DMS79 treated with DMSO at 0.1 percent for 48 hours (cell line): ENCODE data around the gene PYY.
"Not testable (repeated sequence)": the region's sequence is repeated elsewhere in the genome, so short reads cannot be mapped to it uniquely, and the experiment has no call there.

Source experiments
- DNase-seq: peaks from one replicate; lab custom pipeline; 2025; lab: John Stamatoyannopoulos, UW

PYY gene

DNA sequence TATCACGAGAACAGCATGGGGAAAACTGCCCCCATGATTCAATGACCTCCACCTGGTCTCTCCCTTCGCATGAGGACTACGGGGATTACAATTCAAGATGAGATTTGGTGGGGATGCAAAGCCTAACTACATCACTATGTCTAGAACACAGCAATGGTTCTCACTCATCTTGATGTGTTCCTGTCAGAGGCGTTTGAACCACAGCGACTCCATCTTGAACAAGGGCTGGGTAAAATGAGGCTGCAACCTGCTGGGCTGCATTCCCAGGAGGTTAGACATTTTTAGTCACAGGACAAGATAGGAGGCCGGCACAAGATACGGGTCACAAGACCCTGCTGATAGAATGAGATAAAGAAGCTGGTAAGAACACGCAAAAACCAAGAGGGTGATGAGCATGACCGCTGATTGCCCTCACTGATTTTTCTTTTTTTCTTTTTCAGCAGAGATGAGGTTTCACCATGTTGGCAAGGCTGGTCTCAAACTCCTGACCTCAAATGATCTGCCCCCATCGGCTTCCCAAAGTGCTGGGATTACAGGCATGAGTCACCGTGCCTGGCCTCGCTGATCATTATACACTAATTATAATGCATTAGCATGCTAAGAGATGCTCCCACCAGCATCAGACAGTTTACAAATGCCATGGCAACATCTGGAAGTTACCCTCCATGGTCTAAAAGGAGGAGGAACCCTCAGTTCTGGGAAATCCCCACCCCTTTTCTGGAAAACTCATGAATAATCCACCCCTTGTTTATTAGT is 8.5 kb downstream of the PYY start:
- DNase-seq: no peak

DNA sequence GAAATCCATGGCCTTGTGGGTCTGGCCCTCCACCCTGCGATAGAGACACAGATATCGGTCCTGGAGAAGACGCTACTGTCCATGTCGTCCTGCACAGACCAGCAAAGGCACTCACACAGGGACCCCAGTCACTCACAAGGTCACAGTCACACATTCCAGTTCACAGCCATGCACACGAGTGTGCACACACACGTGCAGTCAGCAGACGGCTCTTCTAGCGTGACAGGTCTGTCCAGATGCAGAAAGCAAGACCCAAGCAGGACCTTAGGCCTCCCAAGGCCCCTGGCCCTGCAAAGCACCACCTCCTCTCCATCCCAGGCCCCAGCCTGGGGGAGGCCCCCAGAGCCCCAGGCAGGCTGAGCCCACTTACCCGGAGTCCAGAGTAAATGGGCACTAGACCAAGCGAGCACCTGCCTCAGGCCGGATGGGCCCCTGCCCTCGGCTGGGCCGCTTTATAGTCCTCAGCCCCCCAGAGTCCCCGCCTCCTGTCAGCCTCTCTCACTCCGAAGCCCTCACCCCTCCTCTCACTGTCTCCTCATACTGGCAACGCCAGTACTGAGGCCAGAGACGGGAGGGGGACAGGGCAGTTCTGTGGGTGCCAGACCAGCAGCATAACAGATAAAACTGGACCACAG is 11.6 kb downstream of the PYY start, which contains the start of gene PPY:
Gene PPY (minus strand): TSS at position 426 of the 635 bp plus-strand sequence. CDS start 822 bp downstream, outside the sequence.
- no peak for DNase-seq

DNA sequence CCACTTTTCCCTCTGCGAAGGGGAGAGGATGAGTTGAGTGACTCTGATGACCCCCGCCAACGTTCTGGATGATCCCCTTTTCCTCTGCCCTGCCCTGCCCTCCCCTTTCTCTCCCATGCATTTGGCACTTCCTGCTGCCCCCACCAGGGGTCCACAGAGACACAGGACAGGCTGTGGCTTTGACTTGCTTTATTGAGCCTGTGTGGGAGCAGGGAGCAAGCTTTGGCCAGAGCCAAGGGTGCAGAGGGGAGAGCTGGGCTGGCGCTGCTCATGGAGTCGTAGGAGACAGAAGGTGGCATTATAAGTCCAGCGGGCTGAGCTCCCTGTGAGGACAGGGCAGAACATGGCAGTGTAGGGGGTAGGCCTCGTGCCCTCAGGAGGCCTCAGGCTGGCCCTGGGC is 13.1 kb downstream of the PYY start:
- no peak for DNase-seq

DNA sequence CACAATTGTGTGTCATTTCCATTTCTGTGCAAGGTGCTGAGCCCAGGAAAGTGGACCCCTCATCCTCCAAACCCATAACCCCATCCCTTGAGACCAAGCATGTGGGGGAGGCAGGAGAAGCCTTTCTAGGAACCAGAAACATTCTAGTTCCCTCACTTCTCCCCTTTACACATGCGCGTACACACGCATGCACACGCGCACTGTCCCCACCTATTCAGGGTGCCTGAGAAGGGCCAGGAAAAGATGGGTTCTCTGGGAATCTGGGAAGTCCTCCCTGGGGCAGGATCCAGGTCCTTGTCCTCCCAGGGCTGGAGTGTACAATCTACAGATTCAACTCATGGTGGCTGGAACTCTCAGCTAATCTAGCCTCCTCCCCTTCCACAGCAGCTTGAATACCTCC is 13.9 kb downstream of the PYY start:
- DNase-seq: no peak

DNA sequence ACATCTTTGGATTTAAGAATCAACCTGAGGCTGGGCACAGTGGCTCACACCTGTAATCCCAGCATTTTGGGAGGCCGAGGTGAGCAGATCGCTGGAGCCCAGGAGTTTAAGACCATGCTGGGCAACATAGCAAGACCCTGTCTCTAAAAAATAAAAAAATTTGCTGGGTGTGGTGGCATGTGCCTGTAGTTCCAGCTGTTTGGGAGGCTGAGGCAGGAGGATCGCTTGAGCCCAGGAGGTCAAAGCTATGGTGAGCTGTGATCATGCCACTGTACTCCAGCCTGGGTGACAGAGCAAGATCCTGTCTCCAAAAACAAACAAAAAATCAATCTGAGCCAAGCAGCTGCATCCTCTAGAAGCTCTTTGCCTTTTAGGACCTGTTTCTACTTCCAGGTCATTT is 14.3 kb downstream of the PYY start:
- DNase-seq: not testable (repeated sequence)

DNA sequence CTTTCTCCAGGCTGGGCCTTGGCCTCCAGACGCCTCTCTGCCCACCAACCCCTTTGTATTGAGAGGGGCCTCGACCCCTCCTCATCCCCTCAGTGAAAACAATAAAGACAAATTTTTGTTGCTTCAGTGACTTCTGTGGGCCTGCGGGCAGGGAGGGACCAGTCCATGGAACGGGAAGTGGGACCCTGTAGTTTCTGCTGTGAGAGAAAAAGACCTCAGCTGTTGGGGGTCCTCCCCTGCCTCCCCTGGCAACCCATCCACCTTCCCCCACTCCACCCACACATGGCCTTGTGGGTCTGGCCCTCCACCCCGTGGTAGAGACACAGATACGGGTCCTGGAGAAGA is 14.9 kb downstream of the PYY start:
- no peak for DNase-seq

DNA sequence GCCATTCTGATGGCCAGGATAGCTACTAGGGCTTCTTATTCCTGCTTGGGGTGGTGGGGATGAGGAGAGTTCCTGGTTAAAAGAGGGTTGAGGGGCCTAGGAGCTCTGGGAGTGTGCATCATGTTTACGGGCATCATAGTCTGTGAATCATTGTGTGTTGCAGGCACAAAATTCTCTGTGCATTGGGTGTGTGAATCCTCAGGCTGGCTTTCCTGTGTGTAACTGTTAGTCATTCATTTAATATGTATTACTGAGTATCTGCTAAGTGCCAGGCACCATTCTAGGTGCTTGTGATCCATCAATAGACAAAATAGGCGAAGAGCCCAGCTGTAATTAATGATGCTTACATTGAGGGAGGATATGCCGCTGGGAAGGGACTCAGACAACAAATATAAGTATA is 17.3 kb downstream of the PYY start:
- DNase-seq: no peak

DNA sequence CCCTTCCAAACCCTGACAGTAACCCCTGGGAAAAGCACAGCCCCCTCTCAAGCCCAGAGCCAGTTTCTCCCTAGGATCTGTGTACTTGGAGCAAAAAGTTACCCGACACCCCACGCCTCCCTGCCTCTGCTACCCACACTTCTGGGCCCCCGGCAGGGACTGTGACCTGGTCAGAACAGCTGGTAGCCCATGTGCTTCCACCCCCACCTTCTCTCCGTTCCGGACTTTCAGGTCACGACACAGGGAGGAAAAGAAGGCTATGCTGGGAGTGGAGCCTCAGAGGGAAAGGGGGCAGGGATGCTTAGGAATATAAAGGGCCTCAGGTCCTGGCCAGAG is 17.8 kb downstream of the PYY start:
- no peak for DNase-seq

DNA sequence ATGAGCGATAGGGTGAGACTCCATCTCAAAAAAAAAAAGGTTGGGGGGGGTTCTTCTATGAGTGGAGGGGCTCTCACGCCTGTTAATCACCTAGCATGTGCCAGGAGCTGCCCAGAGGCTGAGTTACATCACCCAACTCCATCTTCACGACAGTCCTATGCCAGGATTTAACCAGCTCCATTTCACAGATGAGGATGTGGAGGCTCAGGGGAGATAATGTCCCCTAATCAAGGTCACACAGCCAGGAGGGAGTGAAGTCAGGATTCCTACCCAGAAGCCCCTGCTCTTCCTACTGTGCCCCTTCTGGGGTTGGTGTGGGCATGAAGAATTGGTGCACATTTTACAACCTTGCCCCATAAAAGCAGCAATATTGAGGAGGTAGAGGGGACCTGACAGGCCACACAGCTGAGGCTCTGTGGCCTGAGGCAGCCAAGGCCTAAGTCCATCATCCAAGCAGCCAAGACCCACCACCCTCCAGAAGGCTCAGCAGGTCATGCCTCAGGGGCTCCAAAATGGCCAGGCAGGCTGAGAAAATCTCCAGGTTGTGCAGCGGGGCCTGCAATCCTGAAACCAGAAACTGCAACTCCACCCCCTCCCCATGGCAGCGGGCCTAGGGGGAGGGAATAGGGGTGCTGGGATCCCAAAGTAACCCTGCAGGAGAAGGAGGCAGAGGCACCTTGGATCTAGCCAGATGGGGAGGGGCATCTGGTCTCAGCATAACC is 18.4 kb downstream of the PYY start:
- DNase-seq: no peak

DNA sequence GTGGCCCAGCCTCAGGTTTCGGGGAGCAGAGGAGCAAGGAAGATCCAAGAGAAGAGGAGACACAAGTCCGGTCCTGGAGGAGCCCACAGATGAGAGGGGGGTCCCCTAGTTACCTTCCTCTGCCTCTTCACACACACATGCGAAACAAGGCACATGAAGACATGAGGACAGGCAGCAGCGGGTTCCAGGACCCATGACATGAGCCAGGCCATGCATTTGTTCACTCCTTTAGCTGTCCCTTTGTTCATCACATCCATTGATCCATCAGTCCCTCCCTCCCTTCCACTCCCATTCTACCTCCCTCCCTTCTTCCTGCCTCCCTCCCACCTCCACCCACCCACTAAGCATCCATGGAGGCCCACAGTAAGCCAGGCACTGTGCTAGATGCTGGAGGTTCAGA is 20.8 kb downstream of the PYY start:
- DNase-seq: no peak

DNA sequence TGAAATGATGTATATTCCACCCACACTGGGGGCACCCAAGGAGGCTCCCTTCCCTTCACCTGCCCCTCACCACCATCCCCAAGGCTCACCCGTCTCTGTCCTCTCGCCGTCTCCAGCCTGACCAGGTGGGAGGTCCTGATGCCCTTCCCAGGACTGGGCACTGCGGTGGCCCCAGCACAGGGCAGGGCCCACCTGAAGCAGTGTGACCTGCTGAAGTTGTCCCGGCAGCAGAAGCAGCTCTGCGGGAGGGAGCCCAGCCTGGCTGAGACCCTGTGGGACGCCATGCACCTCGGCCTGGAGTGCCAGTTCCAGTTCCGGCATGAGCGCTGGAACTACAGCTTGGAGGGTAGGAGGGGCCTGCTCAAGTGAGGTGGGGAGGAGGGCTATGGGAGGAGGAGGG is 21.4 kb downstream of the PYY start:
- no peak for DNase-seq

DNA sequence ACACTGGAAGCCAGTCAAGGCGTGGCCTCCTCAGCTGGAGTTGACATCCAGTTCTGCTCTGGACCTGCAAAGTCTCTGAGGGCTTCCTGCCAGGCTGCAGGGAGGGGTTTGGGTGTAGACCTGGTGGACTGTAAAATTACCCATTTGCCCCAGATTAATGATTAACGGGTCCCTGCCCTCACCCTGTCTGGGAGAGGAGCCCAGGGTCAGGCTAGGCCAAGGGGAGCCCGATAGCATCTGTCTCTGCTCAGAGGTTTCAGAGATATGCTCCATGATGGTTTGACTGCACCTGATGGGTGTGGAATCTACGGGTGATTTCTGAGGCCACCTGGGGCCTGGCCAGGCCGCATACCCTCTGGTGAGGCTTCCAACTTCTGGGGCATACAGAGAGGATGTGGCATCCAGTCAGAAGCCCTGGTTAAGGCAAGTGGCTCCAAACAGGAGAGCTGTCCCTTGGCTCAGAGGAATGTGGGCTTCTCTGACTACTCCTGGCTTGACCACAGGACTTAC is 22.6 kb downstream of the PYY start:
- no peak for DNase-seq

DNA sequence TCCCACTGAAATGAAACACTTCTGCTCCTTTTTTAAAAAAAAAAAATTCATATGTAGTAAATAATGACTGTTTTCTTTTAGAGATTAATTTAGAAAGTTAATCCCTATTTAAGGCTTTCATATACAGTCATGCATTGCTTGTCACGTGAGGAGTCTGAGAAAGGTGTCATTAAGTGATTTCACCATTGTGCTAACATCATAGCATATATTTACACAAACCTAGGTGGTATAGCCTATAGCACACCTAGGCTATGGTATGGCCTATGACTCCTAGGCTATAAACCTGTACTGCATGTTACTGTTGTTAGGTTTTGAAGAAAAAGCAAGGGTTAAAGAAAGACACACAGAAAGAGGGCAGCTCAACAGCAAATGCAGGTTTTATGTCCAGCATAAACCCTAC is 25.1 kb downstream of the PYY start:
- DNase-seq: no peak

DNA sequence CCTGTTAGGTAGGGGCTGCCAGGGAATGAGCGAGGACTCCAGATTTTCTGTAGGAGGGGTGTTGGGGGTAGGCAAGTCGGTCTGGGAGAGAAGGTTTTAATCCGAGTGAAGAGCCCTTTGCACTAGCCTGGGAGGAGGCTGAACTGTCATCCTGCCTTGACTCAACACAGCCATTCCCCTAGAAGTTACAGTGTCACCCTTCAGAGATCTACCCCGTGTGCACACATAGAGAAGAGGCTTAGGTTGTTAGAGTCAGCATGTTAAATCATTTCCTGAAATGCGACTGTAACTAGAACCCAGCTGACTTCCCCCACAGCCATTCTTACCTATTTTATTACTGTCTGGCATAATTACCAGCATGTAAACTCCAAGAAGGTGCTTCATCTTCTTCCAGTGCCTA is 25.8 kb downstream of the PYY start:
- not testable (repeated sequence) for DNase-seq

DNA sequence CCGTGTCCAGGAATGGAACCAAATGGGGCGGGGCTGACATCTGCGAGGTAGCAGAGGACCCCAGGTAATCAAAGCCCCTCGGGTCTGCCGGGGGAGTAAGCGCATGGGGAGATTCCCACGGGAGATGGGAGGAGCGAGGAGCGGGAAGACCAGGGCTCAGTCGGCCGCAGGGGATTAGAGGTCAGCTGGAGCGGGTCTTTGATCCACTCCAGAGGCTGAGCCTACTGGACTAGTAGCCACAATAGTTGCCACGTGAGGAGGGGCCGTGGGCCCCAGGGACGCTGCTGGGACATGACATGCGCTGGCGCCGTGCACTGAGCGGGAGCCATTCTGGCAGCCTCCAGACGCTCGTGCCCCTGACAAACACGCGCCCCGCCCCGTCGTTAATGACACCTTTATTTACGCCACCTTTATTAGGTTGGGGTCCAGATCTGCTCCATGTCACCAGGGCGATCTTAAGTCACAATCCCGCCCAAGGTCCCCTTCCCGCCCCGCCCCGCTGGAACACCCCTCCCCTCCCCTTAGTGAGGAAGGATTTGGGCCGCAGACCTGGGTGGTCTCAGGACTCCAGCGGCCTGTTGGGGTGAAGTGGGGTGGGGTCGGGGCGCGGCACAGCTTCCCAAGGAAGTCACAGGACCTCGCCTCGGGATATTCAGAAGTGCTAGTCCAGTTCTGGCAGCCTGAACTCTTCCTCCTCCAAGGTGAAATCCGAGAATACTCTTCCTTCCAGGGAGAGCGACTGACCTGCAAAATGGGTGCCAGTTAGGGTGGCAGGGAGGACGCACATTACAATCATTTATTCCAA is 26.5 kb downstream of the PYY start:
- peak; percentile 31 for DNase-seq

DNA sequence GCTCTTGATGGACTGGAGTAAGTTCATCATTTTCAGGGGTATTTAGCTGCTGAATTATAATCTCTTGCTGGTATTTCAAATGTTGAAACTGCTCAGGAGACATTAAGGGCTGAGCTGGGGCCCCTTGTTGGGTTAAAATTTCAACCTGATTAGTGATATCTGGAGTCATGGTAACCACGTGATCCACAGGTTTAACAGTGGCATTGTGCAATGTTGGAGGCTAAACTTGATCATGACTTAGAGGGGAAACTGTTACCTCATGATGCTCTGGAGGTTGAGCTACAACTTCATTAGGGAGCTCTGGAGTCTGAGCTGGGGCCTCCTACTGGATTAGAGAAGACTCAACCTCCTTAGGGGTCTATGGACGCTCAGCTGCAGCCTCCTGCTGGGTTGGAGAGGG is 29.2 kb downstream of the PYY start:
- DNase-seq: no peak

DNA sequence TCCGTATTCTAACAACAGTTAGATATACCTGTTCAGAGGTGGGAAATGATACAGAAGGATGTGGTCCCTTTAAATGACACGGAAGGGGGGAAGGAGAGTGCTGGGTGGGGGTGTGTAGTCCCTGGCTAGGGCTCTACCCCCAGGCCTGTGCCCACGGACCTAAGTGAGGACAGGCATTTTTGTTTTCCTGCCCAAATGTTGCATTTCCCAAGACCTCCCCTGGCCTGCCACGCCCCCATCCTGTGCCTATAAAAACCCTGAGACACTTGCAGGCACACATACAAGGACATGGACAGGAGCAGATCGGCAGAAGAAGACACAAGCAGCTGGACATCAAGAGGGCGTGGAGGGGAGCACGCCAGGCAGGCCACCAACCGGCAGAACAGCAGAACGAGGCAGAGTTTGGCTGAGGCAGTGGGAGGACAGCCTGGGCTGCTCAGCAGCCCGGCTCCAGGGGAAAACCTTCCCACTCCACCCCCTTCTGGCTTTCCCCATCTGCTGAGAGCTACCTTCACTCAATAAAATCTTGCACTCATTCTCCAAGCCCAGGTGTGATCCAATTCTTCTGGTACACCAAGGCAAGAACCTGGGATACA is 33.1 kb downstream of the PYY start:
- no peak for DNase-seq

DNA sequence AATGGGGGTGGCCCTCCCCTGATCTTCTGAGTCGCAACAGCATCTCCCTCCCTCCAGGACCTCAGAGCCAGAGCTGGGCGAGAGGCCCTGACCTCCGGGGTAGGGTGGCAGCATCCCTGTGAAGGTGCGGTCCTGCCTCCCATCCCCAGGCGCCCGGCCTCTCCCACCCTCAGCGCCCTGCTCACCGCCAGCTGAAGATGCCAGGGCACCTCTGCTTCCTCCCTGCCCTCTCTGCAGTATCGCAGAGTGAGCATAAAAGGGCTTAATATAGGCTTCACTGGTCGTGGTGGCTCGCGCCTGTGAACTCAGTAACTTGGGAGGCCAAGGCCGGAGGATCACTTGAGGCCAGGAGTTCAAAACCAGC is 35.7 kb downstream of the PYY start:
- DNase-seq: no peak

DNA sequence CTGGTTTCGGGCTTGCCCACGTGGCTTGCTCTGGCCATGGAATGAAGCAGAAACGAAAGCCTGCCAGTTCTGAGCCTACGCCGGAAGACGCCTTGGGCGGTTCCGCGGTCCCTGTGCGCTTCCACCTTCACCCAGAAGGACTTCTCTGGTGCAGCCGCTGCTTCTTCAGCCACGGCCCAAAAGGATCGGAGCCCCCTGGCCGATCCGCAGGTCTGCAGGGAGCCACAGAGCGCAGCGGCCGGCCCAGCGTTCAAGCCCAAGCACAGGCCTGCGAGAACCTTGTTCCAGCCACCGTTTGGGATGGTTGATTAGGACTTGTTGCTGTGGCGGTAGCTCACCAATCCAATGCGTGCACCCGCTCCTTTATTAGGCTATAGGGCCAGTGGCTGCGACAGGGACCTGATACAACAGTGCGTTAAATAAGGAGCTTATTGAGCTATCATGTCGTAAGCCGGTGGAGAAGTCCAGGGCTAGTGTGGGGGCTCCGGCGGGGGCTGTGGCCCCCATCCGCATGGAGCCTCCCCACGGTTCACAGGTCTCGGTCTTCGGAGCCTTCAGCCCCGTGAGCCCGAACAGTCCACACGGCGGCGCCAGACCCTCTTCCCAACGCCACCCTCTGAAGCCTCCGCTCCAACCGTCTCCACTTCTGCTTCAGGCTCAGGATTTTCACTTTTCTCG is 36.3 kb downstream of the PYY start:
- DNase-seq: no peak

DNA sequence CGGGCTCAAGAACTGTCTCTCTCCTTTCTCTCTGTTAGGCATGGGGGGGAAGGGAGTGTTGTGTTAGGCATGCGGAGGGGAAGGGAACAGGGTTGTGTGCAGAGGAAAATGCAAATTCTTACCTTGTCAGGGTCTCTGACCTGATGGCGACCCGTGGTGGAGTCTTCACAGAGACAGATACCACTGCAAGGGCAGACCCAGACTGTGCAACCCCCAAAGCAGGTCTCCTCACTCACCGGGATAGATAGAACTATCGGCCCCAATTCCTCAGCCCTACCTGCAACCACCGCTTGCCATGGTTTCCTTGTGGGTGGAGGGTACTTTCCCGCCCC is 36.8 kb downstream of the PYY start:
- no peak for DNase-seq

DNA sequence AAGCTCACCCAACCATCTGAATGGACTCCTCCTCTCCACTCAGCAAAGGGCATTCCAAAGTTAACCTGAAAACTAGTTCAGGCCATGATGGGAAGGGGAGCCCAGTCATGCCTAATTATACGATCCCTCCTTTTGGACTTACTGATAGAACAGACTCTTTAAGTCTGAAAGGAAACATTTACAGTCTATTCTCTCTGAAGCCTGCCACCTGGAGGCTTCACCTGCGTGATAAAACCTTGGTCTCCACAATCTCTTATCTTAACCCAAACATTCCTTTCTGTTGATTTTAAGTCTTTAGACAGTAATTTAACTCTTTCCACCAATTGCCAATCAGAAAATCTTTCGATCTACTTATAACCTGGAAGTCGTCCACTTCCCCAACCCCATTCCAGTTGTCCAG is 37.4 kb downstream of the PYY start:
- DNase-seq: no peak

DNA sequence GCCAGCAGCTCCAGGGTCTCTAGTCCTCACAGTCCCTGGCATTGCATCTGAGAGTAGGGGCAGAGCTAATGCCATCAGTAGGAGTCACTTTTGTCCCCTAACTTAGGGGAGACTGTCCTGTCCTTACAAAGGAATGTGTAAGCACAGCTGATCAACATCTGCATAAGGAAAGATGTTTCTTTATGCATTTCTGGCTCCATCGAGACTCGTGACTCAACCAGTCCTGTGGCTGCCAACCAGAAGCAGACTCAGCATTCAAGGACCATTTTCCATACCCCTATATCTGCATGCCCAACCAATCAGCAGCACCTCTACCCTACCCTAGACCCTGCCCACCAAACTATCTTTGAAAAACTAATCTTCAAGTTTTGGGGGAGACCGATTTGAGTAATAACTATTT is 38.2 kb downstream of the PYY start:
- DNase-seq: no peak
